DMS153 treated with DMSO at 0.1 percent for 48 hours (cell line): ENCODE measurements around the gene ACHE.

Experiments used
- DNase-seq: peaks from one replicate; lab custom pipeline; 2025; ENCODE audit not compliant: unreplicated experiment; lab: John Stamatoyannopoulos, UW

The ACHE gene

DNA sequence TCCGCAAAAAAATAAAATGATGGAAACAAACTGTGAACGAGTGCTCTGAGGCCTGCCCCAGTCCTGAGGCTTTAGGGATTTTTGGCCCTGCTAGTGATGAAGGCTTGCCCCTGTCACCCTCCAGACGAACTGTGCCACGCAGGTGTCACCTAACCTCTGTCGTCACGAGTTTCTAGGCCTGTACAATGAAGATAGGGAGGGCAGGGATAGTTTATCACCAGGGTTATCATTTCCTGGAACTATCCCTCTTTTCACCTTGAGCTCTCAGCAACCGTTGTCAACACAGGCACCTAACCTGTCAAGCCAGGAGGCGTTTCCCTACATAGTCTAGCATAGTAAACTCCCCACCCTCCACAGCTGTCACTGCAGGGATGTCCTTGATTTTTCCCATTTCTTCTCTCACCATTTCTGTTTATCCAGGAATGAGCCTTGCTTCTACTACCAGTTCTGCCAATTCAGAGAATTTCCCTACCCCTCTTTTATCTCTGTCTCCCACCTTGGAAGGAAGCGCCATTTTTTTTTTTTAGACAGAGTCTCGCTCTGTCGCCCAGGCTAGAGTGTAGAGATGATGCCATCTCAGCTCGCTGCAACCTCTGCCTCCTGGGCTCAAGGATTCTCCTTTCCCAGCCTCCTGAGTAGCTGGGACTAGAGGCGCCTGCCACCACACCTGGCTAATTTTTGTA is 2.2 kb upstream of the ACHE start:
- no peak for DNase-seq

DNA sequence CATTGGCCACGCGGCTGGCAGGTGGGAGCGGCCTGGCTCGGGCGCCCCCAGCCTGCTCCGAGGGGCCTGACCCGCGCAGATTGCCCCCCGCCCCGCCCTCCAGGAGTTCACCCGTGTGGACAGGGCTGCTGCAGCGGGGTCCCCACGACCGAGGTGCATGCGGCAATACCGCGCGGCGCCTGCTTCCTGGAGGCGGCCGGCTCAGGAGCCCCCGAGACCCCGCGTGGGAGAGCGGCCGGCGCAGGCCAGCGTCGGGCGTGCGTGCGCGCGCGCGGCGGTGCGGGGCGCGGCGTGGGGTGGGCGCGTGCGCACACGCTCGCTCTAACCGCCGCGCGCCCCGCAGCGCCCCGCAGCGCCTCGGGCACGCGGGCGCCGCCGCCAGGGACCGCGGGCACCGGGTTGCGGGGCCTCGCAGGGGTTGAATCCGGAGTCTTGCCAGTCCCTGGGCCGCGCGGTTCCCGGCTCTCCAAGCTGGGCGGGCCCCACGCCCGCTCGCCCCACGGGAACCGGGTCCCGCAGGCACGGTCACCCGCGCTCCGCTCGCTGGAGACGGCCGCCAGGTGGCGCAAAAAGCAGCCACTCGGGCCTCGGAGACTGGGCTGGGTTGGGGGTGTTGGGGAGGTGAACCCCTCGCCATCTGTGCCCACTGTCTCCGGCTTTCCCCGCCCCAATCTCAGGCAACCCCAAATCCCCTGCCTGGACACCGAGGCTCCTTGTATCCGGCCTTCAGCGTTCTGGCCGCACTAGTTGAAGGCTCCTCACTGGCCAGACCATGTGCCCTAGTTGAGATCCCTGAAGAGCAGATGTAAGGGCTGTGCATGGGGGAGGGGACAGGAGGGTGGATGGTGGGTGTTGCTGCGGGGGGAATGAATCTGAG is 1.3 kb upstream of the ACHE start:
- no peak for DNase-seq

DNA sequence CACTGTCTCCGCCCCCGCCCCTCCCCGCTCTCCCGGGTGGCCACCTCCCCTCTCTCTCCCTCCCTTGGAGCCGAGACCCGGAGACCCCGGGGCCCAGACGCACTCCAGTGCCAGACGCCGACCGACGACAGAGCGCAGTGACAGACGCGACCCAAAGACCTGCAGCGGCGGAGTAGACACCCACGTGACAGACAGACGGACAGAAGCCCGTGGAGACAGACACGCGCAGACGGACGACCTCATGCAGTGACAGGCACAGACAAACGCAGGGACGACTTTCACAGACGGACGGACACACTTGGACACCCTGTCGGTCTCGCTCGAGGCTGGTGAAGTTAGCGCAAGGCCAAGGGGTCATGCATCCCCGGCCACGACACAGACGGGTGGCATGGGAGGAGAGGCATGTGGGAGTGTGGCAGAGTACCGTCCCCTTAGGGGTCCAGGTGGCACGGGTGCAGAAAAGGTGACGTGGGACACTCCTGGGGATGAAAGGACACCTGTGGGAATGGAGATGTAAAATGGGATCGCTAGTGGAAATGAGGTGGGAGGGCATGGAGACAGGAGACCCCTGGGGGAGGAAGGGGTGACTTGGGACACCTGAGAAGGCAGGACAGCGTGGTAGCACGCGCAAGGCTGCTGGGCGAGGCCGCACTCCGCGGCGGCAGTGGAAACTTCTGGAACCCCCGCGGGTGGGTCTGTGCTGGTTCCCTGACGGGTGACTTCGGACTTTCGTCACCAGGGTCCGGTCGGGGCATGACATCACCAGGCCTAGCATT is 456 bp upstream of the ACHE start:
- no peak for DNase-seq

DNA sequence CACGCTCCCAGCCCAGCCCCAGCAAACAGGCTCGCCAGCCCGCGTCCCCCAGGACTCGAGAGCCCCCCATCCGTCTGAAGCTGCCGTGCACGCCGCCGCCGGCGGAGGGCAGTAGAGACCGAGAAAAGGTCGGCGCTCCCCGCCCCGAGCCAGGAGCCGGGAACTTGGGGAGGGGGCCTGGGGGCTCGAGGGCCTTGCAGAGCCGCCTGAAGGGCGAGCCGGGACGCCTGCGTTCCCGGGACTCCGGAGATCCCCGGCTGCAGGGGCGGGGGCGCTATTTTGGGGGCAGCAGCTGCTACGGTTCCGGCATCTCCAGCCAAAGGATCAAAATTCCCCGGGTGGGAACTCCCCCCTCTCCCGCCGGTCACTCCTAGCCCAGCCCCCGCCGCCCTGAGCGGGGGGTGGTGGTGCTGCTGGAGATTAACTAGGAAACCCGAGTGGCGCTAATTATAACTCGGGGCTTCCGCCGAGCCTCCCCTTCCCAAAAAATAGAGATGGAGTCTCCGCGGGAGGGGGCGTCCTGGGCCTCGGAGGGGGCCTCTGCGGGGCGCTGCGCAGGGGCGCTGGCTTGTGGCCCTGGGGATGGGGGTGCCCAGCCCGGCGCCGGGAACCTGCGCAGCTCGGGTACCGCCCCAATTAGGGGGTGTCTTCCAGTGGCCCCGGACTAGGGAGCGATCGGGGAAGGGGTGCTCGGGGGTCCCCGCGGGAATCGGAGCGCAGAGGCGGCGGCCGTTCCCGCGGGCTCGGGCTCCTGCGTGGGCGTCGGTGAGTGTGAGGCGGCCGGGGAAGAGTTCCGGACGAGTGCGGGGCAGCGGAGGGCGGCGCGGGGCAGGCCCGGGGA is 608 bp downstream of the ACHE start:
- DNase-seq, result no peak

DNA sequence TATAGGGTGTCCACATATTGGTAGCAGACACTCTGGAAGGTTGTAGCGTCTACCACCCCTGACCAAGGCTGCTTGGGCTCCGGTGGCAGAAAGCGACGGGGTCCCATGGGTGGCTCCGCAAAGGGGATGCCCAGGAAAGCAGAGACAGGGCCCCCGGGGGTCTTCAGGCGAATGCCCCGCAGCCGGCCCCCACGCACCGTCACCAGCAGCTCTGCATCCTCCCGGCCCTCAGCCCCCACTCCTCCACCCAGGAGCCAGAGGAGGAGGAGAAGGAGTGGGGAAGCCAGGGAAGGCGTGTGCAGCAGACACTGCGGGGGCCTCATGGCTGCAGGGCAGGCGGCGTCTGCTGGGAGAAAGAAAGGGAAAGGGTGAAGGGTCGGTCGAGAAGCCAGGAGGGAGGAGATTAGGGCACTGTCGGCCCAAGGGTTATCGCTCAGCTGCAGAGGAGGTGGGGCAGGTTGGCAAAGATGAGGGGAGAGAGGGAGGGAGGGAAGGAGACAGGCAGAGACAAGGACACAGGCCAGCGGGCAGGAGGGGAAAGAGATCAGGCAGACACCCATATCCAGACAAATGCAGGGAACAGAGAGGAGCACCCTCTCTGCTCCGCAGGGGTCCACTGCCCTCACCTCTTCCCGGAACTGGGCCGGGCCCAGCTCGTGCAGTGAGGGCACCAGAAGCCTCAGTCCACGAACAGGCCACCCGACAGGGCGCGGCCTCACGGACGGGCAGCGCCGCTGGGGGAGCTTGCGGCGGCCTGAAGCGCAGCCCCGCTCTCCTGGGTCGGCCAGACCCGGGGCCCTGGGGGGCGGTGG is 1.6 kb downstream of the ACHE start:
- DNase-seq, result no peak

DNA sequence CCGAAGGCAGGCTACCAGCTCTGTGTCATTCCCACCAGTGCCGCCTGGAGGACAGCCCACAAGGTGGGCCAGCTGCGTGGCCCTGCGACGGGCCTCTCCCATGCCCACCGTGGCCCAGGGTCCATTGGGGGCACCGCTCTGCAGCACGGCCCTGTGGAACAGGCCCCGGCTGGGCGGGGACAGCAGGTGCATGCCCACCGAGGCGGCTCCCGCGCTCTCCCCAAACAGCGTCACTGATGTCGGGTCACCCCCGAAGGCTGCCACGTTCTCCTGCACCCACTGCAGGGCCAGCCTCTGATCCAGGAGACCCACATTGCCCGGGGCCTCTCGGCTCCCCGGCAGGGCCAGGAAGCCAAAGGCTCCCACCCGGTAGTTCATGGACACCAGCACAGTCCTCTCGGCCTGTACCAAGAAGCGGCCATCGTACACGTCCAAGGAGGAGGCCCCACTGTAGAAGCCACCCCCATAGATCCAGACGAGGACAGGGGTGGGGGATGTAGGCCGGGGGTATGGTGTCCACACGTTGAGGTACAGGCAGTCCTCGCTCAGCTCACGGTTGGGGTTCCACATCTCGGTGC is 2.3 kb downstream of the ACHE start:
- no peak for DNase-seq

DNA sequence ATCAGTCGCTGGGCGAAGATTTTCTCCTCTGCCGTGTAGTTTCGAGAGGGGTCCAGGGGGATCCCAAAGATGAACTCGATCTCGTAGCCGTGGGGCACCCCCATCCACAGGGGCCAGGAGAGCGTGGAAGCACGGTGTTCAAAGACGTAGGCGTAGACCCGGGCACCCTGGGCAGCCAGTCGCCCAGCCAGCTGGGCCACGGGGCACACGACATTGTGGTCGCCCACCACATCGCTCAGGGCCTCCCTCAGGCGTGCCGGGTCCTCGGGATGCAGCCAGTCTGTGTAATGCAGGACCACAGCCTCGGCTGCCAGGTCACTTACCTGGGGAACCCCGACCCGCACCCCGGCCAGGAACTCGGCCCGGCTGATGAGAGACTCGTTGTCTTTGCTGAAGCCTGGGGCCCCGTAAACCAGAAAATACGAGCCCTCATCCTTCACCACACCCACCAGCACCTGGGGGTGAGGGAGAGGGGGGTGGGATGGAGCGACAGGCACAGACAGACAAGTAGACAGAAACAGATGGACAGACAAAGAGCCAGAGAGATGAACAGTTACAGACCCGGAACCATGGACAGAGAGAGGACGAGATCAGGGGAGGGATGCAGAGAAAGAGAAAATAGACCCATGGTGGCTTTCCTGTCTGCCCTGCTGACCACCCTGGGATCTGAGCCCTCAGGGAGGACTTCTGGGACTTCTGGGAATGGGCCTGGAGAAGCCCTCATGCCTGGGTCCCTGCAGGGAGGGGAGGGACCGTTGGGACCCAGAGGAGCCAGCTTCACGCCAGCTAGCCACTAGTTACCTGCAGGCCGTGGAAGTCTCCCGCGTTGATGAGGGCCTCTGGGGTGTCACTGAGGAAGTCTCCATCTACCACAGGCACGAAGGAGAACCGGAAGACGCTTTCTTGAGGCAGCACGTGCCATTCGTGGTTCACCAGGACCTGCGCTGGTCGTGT is 3.0 kb downstream of the ACHE start:
- DNase-seq, result no peak

DNA sequence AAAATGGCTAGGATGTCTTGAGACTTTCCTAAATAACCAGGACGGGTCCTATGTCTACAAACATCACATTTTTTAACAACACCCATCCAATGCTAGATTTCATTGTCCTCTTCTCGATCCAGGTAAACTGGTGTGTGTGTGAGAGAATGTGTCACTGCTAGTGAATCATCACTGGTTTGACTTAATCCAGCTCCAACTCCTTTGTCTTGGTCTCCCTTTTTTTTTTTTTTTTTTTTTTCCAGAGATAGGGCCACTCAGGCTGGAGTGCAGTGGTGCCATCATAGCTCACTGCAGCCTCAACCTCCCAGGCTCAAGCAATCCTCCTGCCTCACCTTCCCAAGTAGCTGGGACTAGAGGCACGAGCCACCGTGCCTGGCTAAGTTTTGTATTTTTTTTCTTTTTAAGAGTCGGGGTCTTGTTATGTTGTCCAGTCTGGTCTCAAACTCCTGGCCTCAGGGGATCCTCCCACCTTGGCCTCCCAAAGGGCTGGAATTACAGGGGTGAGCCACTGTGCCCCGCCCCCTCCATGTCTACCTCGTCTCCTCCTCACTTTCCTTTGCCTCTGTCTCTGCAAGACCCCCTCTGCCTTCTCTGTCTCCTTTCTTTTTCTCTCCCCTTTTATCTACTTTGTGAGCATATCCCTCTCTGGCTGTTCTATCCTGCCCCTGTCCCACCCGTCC is 4.0 kb downstream of the ACHE start:
- no peak for DNase-seq

DNA sequence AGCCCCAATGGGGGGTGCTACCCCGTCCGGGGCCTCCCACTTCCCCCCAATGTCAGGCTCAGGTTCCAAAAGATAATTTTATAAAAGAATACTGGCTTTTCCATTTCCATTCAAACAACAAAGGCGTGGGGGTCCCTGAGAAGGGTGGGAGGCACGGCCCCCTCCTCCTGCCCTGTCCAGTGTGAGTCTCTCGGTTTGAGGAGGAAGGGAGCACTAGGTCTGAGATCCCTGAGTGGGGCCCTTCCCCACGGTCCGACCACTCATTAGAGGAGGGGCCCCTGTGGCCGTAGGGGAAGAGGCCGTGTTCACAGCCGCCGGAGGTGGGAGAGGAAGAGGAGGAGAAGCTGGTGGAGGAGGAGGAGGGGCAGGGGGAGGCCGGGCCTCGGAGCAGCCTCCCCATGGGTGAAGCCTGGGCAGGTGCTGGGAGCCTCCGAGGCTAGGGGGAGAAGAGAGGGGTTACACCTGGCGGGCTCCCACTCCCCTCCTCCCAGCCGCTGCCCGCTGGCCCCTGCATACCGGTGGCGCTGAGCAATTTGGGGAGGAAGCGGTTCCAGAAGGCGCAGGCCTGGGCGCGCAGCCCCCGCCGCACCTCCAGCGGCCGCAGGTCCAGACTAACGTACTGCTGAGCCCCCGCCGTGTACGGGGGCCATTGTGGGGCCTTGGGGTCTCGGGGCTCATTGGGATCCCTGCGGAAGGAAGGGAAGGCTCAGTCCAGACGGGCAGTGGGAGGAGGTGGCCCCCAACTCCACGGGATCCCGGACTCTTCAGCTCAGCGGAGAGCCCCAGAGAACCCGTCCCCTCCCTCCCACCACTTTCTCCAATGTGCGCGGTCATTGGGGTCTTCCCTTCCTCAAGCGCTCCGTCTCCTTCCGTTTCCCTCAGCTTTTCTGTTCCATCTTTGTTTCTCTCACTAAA is 4.8 kb downstream of the ACHE start:
- no peak for DNase-seq

DNA sequence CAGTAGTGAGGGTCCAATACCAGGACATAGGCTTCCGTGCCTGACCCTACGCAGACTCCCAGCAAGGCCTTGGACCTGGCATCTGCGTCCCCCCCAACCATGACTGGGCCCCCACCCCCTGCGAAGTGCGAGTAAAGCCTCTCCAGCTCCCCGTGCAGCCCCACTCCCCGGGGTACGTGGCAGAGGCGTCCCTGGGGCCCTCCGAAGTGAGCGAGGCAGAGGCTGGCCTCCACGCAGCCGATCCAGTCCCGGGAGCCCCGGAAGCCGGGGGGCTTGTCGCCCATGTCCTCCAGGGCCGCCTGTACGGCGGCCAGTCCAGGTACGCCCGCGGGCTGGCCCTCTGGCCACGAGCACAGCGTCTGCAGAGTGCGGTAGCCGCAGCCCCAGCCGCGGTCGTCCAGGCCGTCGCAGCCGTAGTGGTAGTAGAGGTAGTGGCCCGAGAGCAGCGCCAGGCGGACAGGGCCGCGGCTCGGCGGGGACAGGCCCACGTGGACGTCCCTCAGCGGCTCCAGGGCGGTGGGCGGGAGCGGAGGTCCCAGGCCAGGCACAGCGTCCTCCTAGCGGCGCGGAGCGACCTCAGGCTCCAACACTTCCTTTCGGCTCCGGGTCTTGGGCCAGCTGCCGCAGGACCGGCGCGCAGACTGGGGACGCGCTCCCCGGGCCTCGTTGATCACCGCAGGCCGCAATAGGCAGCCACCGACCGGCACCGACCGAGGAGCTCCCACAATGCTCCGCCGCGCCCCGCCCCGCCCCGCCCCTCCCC is 6.5 kb downstream of the ACHE start, which contains the start of gene UFSP1:
UFSP1 (minus strand) TSS at position 728 of the 763 bp plus-strand sequence; CDS start at position 284, 444 bp downstream.
- DNase-seq, result no peak

DNA sequence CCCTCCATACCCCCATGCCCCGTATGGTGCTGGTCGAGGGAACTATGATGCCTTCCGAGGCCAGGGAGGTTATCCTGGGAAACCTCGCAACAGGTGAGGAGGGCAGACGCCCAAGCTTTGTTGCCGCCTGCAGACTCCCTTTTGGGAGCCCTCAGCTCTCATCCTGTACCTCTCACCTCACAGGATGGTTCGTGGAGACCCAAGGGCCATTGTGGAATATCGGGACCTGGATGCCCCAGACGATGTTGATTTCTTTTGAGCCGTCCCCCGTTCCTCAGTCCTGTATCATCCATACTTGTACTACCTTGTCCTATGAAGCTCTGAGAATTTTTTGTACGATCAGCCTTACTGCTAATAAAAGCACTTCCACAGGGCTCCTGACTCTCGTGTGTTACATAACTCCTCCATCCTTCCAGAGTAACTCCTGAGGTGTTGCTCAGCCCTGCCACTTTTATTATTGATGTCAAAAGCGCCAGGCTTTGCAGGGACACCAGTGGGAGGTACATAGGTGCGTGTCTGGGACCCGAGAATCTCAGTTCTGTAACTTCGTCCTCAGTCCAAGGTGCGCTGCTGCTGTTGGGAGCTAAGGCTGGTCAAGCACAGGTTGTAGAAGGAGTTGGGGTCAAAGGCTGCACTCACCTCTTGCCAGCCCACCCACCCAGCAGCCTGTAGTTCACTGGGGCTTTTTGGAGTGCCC is 7.2 kb downstream of the ACHE start:
- DNase-seq, result no peak

DNA sequence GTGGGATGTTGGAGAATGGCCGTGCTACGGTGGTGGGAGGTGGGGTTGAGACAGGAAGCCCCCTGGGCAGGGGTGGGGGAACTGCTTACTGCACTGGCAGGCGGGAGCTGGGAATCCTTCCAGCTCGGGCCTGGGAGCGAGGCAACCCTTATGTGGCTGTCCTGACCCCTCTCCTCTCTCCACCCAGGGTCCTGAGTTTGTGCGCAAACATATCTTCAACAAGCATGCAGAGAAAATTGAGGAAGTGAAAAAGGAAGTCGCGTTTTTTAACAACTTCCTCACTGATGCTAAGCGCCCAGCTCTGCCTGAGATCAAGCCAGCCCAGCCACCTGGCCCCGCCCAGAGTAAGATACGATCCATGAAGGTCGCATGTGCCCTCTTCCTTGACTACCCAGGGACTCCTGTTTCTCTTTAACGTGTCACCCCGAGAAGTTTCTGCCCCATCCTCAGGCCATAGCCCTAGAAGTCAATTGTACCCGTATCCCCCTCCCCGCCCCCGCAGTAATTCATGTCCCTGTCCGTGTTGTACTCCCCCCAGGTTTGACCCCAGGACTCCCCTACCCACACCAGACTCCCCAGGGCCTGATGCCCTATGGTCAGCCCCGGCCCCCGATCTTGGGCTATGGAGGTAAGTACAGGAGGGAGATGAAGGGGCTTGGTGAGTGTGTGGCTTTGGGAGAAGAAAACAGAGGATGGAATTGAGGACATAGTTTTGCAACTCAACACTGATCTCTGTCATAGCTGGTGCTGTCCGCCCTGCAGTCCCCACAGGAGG is 8.0 kb downstream of the ACHE start:
- no peak for DNase-seq

DNA sequence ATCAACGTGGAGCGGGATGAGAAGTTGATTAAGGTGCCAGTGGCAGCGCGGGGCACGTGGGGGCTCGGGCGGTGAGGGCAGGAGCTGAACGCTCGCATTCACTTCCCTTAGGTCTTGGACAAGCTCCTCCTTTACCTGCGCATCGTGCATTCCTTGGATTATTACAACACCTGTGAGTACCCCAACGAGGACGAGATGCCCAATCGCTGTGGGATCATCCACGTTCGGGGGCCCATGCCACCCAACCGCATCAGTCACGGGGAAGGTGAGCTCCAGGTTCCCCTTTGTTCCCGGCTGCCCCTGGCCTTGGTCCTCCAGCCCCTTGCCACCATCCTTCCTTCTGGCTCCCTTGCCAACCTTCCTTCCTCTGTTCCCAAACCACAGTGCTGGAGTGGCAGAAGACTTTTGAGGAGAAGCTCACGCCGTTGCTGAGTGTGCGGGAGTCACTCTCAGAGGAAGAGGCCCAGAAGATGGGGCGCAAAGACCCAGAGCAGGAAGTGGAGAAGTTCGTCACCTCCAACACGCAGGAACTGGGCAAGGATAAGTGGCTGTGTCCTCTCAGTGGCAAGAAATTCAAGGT is 8.7 kb downstream of the ACHE start:
- DNase-seq, result no peak
